ENCODE results near the gene FAM237B. TPM values are rescaled to one million over a fixed set of nuclear protein-coding genes. Genes with fewer than 3 reads are reported as not detected.

FAM237B gene
- not detected in 2 replicates for total RNA-seq

GRCh38 chr7:90320801-90321494 is at the start of gene FAM237B:
Gene FAM237B, minus strand, starts transcription at chr7:90321304. Its CDS starts 1,556 bp downstream, at chr7:90319748.

GRCh38 chr7:90346336-90347125 is 25.4 kb upstream of the FAM237B start, which contains the start of gene GTPBP10:
Gene GTPBP10, plus strand, starts transcription at chr7:90346716. Its CDS starts 26 bp downstream, at chr7:90346742.

Other genes with a start within 250 kb of the FAM237B start
- 33.9 and 44.6 TPM in 2 replicates for gene STEAP1, start 166.8 kb downstream of the FAM237B start, total RNA-seq
- gene STEAP2, start 109.6 kb downstream of the FAM237B start, total RNA-seq = 5.1 and 8.7 TPM in 2 replicates
- gene CFAP69, start 76.1 kb downstream of the FAM237B start, total RNA-seq = 0.30 and 0.86 TPM in 2 replicates
- 12.5 and 19.7 TPM in 2 replicates for gene GTPBP10, start 25.4 kb upstream of the FAM237B start, total RNA-seq
- gene CLDN12, start 82.2 kb upstream of the FAM237B start, total RNA-seq = 22.1 and 41.9 TPM in 2 replicates
- not detected in 2 replicates for gene PTTG1IP2, start 148.3 kb upstream of the FAM237B start, total RNA-seq

Data from hair follicular keratinocyte (primary cell).